ENCODE data around the gene ADTRP.

DNA sequence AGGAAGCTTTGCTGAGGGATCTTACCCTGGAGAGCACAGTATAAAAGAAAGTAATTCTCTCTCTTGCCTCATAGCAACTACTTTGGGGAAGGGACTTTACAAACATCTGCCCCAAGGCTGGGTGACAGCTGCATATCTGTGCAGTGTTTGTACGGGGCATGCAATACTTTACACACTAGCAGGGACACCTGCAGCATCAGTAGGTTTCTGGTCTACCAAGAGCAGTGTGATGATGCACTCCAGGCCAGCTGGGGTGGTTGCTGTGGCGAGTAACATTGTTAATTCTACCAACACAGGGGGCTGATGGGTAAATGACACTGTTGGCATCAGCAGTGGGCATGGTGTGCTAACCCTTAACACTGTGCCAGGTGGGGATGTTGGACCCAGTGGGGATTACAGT is 48.0 kb downstream of the ADTRP start:
- TF ChIP-seq, protein P1, sequence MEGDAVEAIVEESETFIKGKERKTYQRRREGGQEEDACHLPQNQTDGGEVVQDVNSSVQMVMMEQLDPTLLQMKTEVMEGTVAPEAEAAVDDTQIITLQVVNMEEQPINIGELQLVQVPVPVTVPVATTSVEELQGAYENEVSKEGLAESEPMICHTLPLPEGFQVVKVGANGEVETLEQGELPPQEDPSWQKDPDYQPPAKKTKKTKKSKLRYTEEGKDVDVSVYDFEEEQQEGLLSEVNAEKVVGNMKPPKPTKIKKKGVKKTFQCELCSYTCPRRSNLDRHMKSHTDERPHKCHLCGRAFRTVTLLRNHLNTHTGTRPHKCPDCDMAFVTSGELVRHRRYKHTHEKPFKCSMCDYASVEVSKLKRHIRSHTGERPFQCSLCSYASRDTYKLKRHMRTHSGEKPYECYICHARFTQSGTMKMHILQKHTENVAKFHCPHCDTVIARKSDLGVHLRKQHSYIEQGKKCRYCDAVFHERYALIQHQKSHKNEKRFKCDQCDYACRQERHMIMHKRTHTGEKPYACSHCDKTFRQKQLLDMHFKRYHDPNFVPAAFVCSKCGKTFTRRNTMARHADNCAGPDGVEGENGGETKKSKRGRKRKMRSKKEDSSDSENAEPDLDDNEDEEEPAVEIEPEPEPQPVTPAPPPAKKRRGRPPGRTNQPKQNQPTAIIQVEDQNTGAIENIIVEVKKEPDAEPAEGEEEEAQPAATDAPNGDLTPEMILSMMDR (IDR thresholded peaks at IDR 0.05) = no peak
- no peak for TF ChIP-seq POLR2A (IDR thresholded peaks at IDR 0.05; ENCODE audit: low read depth)
- no peak for TF ChIP-seq EP300 (IDR thresholded peaks at IDR 0.05)
- no peak for TF ChIP-seq POLR2AphosphoS5 (IDR thresholded peaks at IDR 0.05)

All from esophagus muscularis mucosa (tissue), 4 donors.